Measurements from ENCODE around the gene KCNQ5. TPM values are rescaled to one million over a fixed set of nuclear protein-coding genes. Genes with fewer than 3 reads are reported as not detected.

KCNQ5 gene
- total and polyA plus RNA-seq, 10 of the 15 experiments (the other 5 are each of a cell fraction or from before 2014, with no cell fraction given) = 0.60 to 16.2 (median 3.2) TPM

- TF ChIP-seq PRDM15 (CRISPR knock-in tag; IDR thresholded peaks at IDR 0.05) (no peak), CBFB (IDR thresholded peaks at IDR 0.05; ENCODE audit: low read depth) (no peak), CEBPZ (IDR thresholded peaks at IDR 0.05; ENCODE audit: low read depth, low read length) (no peak), RBBP5 (conservative IDR thresholded peaks at IDR 0.05) (no peak), IKZF2 (IDR thresholded peaks at IDR 0.05) (0 out of 4 replicates have a peak, but pooled peaks of 1 of the 2 experiments have one; percentile 23), RELA (IDR thresholded peaks at IDR 0.05; ENCODE audit: borderline replicate concordance, partially characterized antibody) (no peak), SMAD1 (IDR thresholded peaks at IDR 0.05; ENCODE audit: low read depth, partially characterized antibody) (no peak), TCF7 (IDR thresholded peaks at IDR 0.05; ENCODE audit: borderline replicate concordance) (peak; percentile 81), NR2F1 (conservative IDR thresholded peaks at IDR 0.05) (no peak), PML (IDR thresholded peaks at IDR 0.05; ENCODE audit: low read length) (no peak), E4F1 (IDR thresholded peaks at IDR 0.05; ENCODE audit: borderline replicate concordance, partially characterized antibody) (no peak), ZBTB11 (CRISPR knock-in tag; IDR thresholded peaks at IDR 0.05) (no peak), USF2 (IDR thresholded peaks at IDR 0.05; ENCODE audit: borderline replicate concordance, low read depth, low read length) (no peak), MEF2A (IDR thresholded peaks at IDR 0.05; ENCODE audit: insufficient read depth, low read depth, low read length) (0 out of 2 replicates have a peak, but pooled peaks have one; percentile 14), JUNB (IDR thresholded peaks at IDR 0.05) (peak; percentile 44)
Measured at GRCh38 chr6:72824833-72825232, 203.0 kb downstream of the KCNQ5 start (continued).

Measured in GM12878 (cell line).